Astrocyte of the cerebellum (primary cell): ENCODE results near the gene OR52K1.
A peak's percentile ranks its signal among the peaks of the same experiment; 100 is the strongest.
"Not testable (repeated sequence)": the region's sequence is repeated elsewhere in the genome, so short reads cannot be mapped to it uniquely, and the experiment has no call there.

Experiments used
- DNase-seq: peaks from one replicate; pipeline ENCODE4 v3.0.0-alpha.2; 2011; ENCODE audit warnings: low read depth
- H3K4me3 ChIP-seq: 2 replicates; pipeline ENCODE4 v1.5.1; 2011; ENCODE audit warnings: mild to moderate bottlenecking, low read depth, low read length, moderate library complexity
- CTCF ChIP-seq: IDR thresholded peaks from 2 replicates; pipeline ENCODE4 v1.5.1; 2012; ENCODE audit warnings: low read length, low read depth, moderate library complexity, mild to moderate bottlenecking; ENCODE audit errors: missing control alignments
- in situ Hi-C: cut with HindIII; loops from 2 replicates; pipeline ENCODE4 v1.10.0; 2017; ENCODE audit warnings: low sequenced_read_pairs

The OR52K1 gene

GRCh38 chr11:4480577-4481239 lies 1.7 kb upstream of the OR52K1 start:
- DNase-seq = peak; percentile 4
- no peak for TF ChIP-seq CTCF
- in situ Hi-C loops = no loop called here
- no peak overlapping the region for H3K4me3 ChIP-seq

GRCh38 chr11:4481240-4481582 lies 1.2 kb upstream of the OR52K1 start:
- in situ Hi-C loops = no loop called here
- no peak overlapping the region for H3K4me3 ChIP-seq
- TF ChIP-seq CTCF = no peak
- DNase-seq = no peak

DNA sequence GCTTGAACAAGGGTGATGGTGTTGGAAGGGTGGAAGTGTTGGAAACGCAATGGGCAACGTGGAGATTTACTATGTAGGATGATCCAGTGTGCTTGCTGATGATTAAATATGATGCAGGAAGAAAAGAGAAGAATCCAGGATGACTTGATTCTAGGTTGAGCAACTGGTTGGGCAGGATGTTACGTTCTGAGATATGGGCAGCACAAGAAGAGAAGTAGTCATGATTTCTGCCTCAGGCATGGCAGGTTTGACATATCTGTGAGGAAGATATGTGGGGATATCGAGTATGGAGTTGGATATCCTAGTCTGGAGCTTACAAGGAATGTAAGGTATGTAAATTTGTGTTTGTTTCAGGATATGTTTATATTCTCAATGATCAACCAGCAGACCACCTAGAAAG lies 1.9 kb downstream of the OR52K1 start:
- in situ Hi-C loops = no loop called here
- H3K4me3 ChIP-seq = no peak overlapping the region
- TF ChIP-seq CTCF = no peak
- no peak for DNase-seq

GRCh38 chr11:4491405-4491804 lies 9.0 kb downstream of the OR52K1 start:
- DNase-seq, in situ Hi-C loops, H3K4me3 ChIP-seq: not testable (repeated sequence)

DNA sequence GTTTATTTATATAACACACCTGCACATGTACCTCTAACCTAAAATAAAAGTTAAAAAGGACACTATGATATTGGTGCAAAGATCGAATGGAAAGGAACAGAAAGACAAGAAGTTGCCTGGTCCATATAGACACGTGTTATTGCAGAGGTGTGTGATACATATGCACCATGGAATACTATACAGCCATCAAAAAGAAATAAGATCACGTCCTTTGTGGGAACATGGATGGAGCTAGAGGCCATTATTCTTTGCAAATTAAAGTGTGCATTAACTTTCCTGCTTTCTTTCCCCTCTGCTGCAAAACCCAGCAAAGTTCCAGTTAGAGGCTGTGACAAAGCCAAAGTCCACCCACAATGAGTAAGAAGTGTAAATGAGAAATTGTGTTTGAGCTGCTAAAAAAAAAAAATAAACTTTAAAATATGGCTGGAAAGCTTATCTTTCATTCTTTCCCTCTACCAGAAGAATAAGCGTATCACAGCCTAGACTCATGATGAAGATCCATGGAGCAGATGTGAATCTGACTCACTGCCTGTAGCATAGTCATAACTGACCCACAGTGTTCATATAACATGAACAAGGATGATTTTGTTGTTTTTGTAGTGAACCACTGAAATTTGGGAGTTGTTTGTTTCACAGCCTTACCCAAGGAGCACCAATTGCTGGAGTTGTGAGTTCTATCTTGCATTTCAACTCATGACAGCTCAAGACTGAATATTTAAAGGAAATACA lies 9.6 kb downstream of the OR52K1 start:
- in situ Hi-C loops = no loop called here
- H3K4me3 ChIP-seq = no peak overlapping the region
- TF ChIP-seq CTCF = no peak
- DNase-seq = no peak

DNA sequence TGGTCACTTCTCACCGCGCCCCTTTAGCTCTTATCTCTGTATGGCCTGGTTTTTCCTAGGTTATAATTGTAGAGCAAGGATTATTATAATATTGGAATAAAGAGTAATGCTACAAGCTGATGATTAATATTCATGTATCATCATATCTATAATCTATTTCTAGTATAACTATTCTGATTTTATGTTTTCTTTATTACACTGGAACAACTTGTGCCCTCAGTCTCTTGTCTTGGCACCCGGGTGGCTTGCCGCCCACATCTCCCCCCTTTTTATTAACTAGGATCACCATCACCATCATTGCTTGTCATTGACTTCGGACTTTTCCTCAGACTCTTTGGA lies 11.0 kb downstream of the OR52K1 start:
- in situ Hi-C loops = no loop called here
- H3K4me3 ChIP-seq = no peak overlapping the region
- TF ChIP-seq CTCF = no peak

DNA sequence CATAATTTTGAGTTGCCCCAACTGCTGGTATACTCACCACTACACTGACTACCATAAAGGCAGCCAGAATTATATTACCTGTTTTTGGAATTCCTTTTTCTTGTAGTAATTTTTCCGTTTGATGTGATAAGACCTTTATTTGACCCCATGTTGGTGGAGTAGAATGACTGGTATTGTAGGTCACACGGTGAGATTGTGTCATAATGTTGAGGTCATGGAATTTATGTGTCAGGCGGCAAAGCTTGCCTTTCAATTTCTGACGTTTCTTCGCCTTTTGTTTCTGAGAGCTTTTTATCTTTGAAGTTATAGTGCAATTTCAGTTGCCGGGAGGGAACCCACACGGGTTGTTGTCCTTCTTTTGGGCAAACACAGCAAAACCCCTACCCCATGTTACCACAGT lies 13.0 kb downstream of the OR52K1 start:
- no peak for DNase-seq
- H3K4me3 ChIP-seq = no peak overlapping the region
- no peak for TF ChIP-seq CTCF
- in situ Hi-C loops = no loop called here

More for the DNA sequence above, 11.0 kb downstream of the OR52K1 start:
- no peak for DNase-seq
